K562 (cell line): ENCODE results near the gene FAM200A. TPM values are rescaled to one million over a fixed set of nuclear protein-coding genes. Genes with fewer than 3 reads are reported as not detected.
A peak's percentile ranks its signal among the peaks of the same experiment; 100 is the strongest.

Experiments
- AFF1 ChIP-seq, 2 experiments: fragments of 450-650 bp; IDR thresholded peaks; 2 replicates each; pipeline ENCODE4 v1.6.1; 2018; ENCODE audit warnings: mild to moderate bottlenecking in 2 of 2, low read depth in 1 of 2; ENCODE audit not compliant: partially characterized antibody in 2 of 2
- BCLAF1 ChIP-seq, 2 experiments: fragments of 450-650 bp in 1 of 2; IDR thresholded peaks; 2 replicates each; pipeline ENCODE4 v1.6.1; 2011 to 2017; ENCODE audit warnings: low read depth in 2 of 2, antibody characterized with exemption in 1 of 2, borderline replicate concordance in 1 of 2, low read length in 1 of 2, mild to moderate bottlenecking in 1 of 2, mixed read lengths in 1 of 2; ENCODE audit not compliant: control insufficient read depth in 1 of 2
- CHD1 ChIP-seq: fragments of 200-600 bp; sonication (generic); IDR thresholded peaks from one replicate; pipeline ENCODE4 v1.6.1; 2012; ENCODE audit warnings: mild to moderate bottlenecking, moderate library complexity, low read length, inconsistent platforms
- CHD4 ChIP-seq: fragments of 200-600 bp; sonication (generic); IDR thresholded peaks from 3 replicates; pipeline ENCODE4 v1.6.1; 2012; ENCODE audit warnings: low read depth, mild to moderate bottlenecking, mixed read lengths, low read length, inconsistent platforms; ENCODE audit not compliant: insufficient read depth, insufficient replicate concordance, poor library complexity, severe bottlenecking
- DACH1 ChIP-seq: fragments of 450-650 bp; IDR thresholded peaks from 2 replicates; pipeline ENCODE4 v1.6.1; 2018; ENCODE audit not compliant: partially characterized antibody
- E2F1 ChIP-seq: sonication (generic); formaldehyde crosslinking; IDR thresholded peaks from 2 replicates; pipeline ENCODE4 v1.8.1; 2023; ENCODE audit warnings: mild to moderate bottlenecking, missing genetic modification reagents, moderate library complexity
- ETS2 ChIP-seq: IDR thresholded peaks from 2 replicates; pipeline ENCODE4 v1.6.1; 2016; ENCODE audit warnings: borderline replicate concordance, missing genetic modification characterization, mild to moderate bottlenecking, moderate library complexity, missing compliant biosample characterization; ENCODE audit not compliant: poor library complexity, severe bottlenecking
- KDM2B ChIP-seq: fragments of 250-450 bp; sonication (Bioruptor Pico); IDR thresholded peaks from 2 replicates; pipeline ENCODE4 v1.8.0; 2021; ENCODE audit warnings: mild to moderate bottlenecking, moderate library complexity
- MAFG ChIP-seq: fragments of 450-650 bp; conservative IDR thresholded peaks from 2 replicates; pipeline ENCODE4 v1.6.1; 2016; ENCODE audit warnings: missing genetic modification characterization, missing compliant biosample characterization
- PHTF2 ChIP-seq: fragments of 250-450 bp; sonication (Bioruptor Pico); IDR thresholded peaks from 2 replicates; pipeline ENCODE4 v1.5.0; 2021; ENCODE audit warnings: mild to moderate bottlenecking
- POLR2AphosphoS2 ChIP-seq: IDR thresholded peaks from 2 replicates; pipeline ENCODE4 v1.6.1; 2012; ENCODE audit warnings: low read length, improper control_type of control experiment
- PRDM10 ChIP-seq: fragments of 450-650 bp; IDR thresholded peaks from 2 replicates; pipeline ENCODE4 v1.6.1; 2018; ENCODE audit not compliant: partially characterized antibody
- THAP7 ChIP-seq: fragments of 250-450 bp; sonication (Bioruptor Pico); IDR thresholded peaks from 2 replicates; pipeline ENCODE4 v1.5.0; 2021
- ZKSCAN1 ChIP-seq: fragments of 150-350 bp; IDR thresholded peaks from 2 replicates; pipeline ENCODE4 v1.6.1; 2016; ENCODE audit warnings: low read depth, low read length
- polyA plus RNA-seq, 8 experiments: library from polyadenylated mRNA; depleted of rRNA in 4 of 8; stranded (reverse) in 5 of 8; unstranded in 3 of 8; fragments of >200 nt; fragmentation: Nextera tagmentation in 2 of 8; fragmentation: Illumina TruSeq in 1 of 8; extraction: Ambion mirVana in 2 of 8; extraction: Trizol in 1 of 8; gene quantifications; 2 replicates each; pipeline versions ENCODE4 v1.2.1 to v1.2.3, GENCODE V29; 2011 to 2014; ENCODE audit warnings: inconsistent platforms in 1 of 8, missing spikeins in 1 of 8
- total RNA-seq, 7 experiments: library from RNA; depleted of rRNA in 6 of 7; stranded (reverse); fragments of >200 nt in 6 of 7; fragmentation: Illumina TruSeq in 2 of 7; extraction: Trizol in 2 of 7; gene quantifications; 2 replicates each; pipeline versions ENCODE4 v1.2.1 to v1.2.3, GENCODE V29; 2011 to 2021; ENCODE audit warnings: low replicate concordance in 1 of 7

Gene FAM200A
- total and polyA plus RNA-seq, 9 of the 15 experiments (the other 6 are each of a cell fraction or from before 2014, with no cell fraction given), result 3.3 to 11.2 (median 8.3) TPM

GRCh38 chr7:99557196-99557607 lies 5.3 kb upstream of the FAM200A start (continued):
- TF ChIP-seq BCLAF1 (IDR thresholded peaks at IDR 0.05; ENCODE audit: borderline replicate concordance in 1 of 2, control insufficient read depth in 1 of 2, low read depth in 2 of 2, low read length in 1 of 2), result no peak
- TF ChIP-seq CHD1, result no peak
- no peak for TF ChIP-seq ZKSCAN1
- no peak for TF ChIP-seq KDM2B (CRISPR knock-in tag)
- TF ChIP-seq AFF1 (IDR thresholded peaks at IDR 0.05; ENCODE audit: low read depth in 1 of 2, partially characterized antibody in 2 of 2), result peak in 1 of 2 experiments; percentile 16
- no peak for TF ChIP-seq PRDM10
- no peak for TF ChIP-seq ETS2
- TF ChIP-seq MAFG (tag), result peak; percentile 87
- TF ChIP-seq DACH1, result no peak
- TF ChIP-seq E2F1 (CRISPR knock-in tag), result no peak
- no peak for TF ChIP-seq POLR2AphosphoS2
- TF ChIP-seq CHD4, result no peak
- no peak for TF ChIP-seq PHTF2 (CRISPR knock-in tag)
- TF ChIP-seq THAP7 (CRISPR knock-in tag), result no peak
